Calu3 (cell line): ENCODE results near the gene LMF1. TPM values are rescaled to one million over a fixed set of nuclear protein-coding genes. Genes with fewer than 3 reads are reported as not detected.

Experiments used
- BruUV-seq: library from RNA; stranded (reverse); fragments of 400-500 nt; replicated peaks from 2 replicates; lab custom pipeline; 2021; lab: Mats Ljungman, UMichigan
- CTCF ChIA-PET: fragments of 300-600 bp; sonication (Branson Sonifier 250); formaldehyde crosslinking; loops from one replicate; lab custom pipeline; 2022; ENCODE audit warnings: antibody characterized with exemption; lab: Charles Lee
- DNase-seq: peaks from one replicate; pipeline ENCODE4 v3.0.0; 2022
- H3K27ac Mint-ChIP-seq: one replicate; pipeline ENCODE4 v1.8.0; 2022; ENCODE audit warnings: mixed read lengths; ENCODE audit not compliant: unreplicated experiment
- H3K27me3 Mint-ChIP-seq: one replicate; pipeline ENCODE4 v1.8.0; 2022; ENCODE audit warnings: mixed read lengths; ENCODE audit not compliant: unreplicated experiment
- H3K36me3 Mint-ChIP-seq: one replicate; pipeline ENCODE4 v1.8.0; 2022; ENCODE audit warnings: mild to moderate bottlenecking, moderate library complexity, mixed read lengths; ENCODE audit not compliant: insufficient read depth, unreplicated experiment
- H3K4me1 Mint-ChIP-seq: one replicate; pipeline ENCODE4 v1.8.0; 2022; ENCODE audit warnings: mild to moderate bottlenecking, low read depth, mixed read lengths; ENCODE audit not compliant: unreplicated experiment
- H3K4me3 Mint-ChIP-seq: one replicate; pipeline ENCODE4 v1.8.0; 2022; ENCODE audit warnings: mild to moderate bottlenecking, low read depth, moderate library complexity, mixed read lengths; ENCODE audit not compliant: unreplicated experiment
- H3K9me3 Mint-ChIP-seq: one replicate; pipeline ENCODE4 v1.8.0; 2022; ENCODE audit warnings: low read depth, mixed read lengths; ENCODE audit not compliant: unreplicated experiment
- CTCF ChIP-seq: fragments of 200-600 bp; IDR thresholded peaks from one replicate; pipeline ENCODE4 v1.8.0; 2022; ENCODE audit warnings: antibody characterized with exemption; ENCODE audit not compliant: unreplicated experiment
- intact Hi-C: fragments of 100-400 bp; cut with micrococcal nuclease; formaldehyde crosslinking; loops from one replicate; pipeline ENCODE4 v1.10.0; 2022; ENCODE audit not compliant: unreplicated experiment
- total RNA-seq: library from RNA; stranded (reverse); gene quantifications from 2 replicates; pipeline ENCODE4 v1.2.3, GENCODE V29; 2022

LMF1 gene
- total RNA-seq, 1 experiment from 2014 or later, result 31.9 TPM

- no TSS peak for BruUV-seq
- H3K27me3 Mint-ChIP-seq, result no peaks in the 10 kb centered on the region
- intact Hi-C loops, result no loop called here
- no peak overlapping the region for H3K4me3 Mint-ChIP-seq
- peaks cover 9% of the 10 kb centered on the region for H3K9me3 Mint-ChIP-seq
- DNase-seq, result no peak
- peaks cover 10% of the 10 kb centered on the region for H3K36me3 Mint-ChIP-seq
- H3K4me1 Mint-ChIP-seq, result no peaks in the 10 kb centered on the region
- CTCF ChIA-PET, result no interaction called here
- no peak for TF ChIP-seq CTCF
- no peak overlapping the region for H3K27ac Mint-ChIP-seq
Measured at GRCh38 chr16:938136-938535, 32.6 kb downstream of the LMF1 start.

- Mint-ChIP-seq H3K36me3 (peaks cover 10% of the 10 kb centered on the region), H3K9me3 (peaks cover 7% of the 10 kb centered on the region), H3K4me3 (no peak overlapping the region), H3K27ac (no peak overlapping the region), H3K4me1 (no peaks in the 10 kb centered on the region), H3K27me3 (no peaks in the 10 kb centered on the region)
- DNase-seq, result no peak
- intact Hi-C loops, result no loop called here
- TF ChIP-seq CTCF, result no peak
- BruUV-seq, result no TSS peak
- CTCF ChIA-PET, result no interaction called here
Measured at GRCh38 chr16:937723-938122, 33.1 kb downstream of the LMF1 start.

GRCh38 chr16:937311-937710 is 33.5 kb downstream of the LMF1 start:
- Mint-ChIP-seq H3K27ac (no peak overlapping the region), H3K27me3 (no peaks in the 10 kb centered on the region), H3K4me1 (no peaks in the 10 kb centered on the region), H3K4me3 (no peak overlapping the region), H3K36me3 (peaks cover 10% of the 10 kb centered on the region), H3K9me3 (peaks cover 3% of the 10 kb centered on the region)
- BruUV-seq, result no TSS peak
- intact Hi-C loops, result no loop called here
- CTCF ChIA-PET, result no interaction called here
- DNase-seq, result no peak
- no peak for TF ChIP-seq CTCF

GRCh38 chr16:935684-936083 is 35.1 kb downstream of the LMF1 start:
- intact Hi-C loops, result no loop called here
- no TSS peak for BruUV-seq

More at GRCh38 chr16:935684-936083, 35.1 kb downstream of the LMF1 start:
- TF ChIP-seq CTCF, result no peak
- H3K36me3 Mint-ChIP-seq, result peaks cover 10% of the 10 kb centered on the region
- DNase-seq, result no peak
- H3K27me3 Mint-ChIP-seq, result no peaks in the 10 kb centered on the region
- no peaks in the 10 kb centered on the region for H3K4me1 Mint-ChIP-seq
- CTCF ChIA-PET, result no interaction called here
- H3K27ac Mint-ChIP-seq, result no peak overlapping the region
- H3K9me3 Mint-ChIP-seq, result no peaks in the 10 kb centered on the region
- no peak overlapping the region for H3K4me3 Mint-ChIP-seq
